HL-60 (cell line): ENCODE measurements around the gene AP3D1.

Source experiments
- CTCF ChIP-seq: IDR thresholded peaks from one replicate; pipeline ENCODE4 v1.5.1; 2011; ENCODE audit warnings: low read length, control low read depth, inconsistent platforms; ENCODE audit not compliant: insufficient read depth
- POLR2AphosphoS5 ChIP-seq: IDR thresholded peaks from 2 replicates; pipeline ENCODE4 v1.6.1; 2012; ENCODE audit warnings: low read depth

GRCh38 chr19:2099937-2100718 lies 51.2 kb downstream of the AP3D1 start:
- TF ChIP-seq CTCF = no peak
- TF ChIP-seq POLR2AphosphoS5 = no peak; the same call in 1 of the 2 replicates
